SK-N-SH treated with all-trans-retinoic acid at 6 μM for 48 hours (cell line): Measurements from ENCODE around the gene MYNN.

Experiments used
- ARNTL ChIP-seq: fragments of 450-650 bp; formaldehyde crosslinking; IDR thresholded peaks from 2 replicates; pipeline ENCODE4 v1.5.0; 2020; ENCODE audit warnings: low read depth, mild to moderate bottlenecking, moderate library complexity, borderline replicate concordance
- CREB5 ChIP-seq: fragments of 250-450 bp; sonication (Bioruptor Pico); IDR thresholded peaks from 2 replicates; pipeline ENCODE4 v1.5.1; 2020; ENCODE audit warnings: low read depth, mild to moderate bottlenecking, moderate library complexity
- CSDC2 ChIP-seq: fragments of 250-450 bp; sonication (Bioruptor Pico); IDR thresholded peaks from 2 replicates; pipeline ENCODE4 v1.5.0; 2020; ENCODE audit warnings: mild to moderate bottlenecking, moderate library complexity
- ISL1 ChIP-seq: fragments of 250-450 bp; sonication (Bioruptor Pico); IDR thresholded peaks from 2 replicates; pipeline ENCODE4 v2.1.2; 2022; ENCODE audit warnings: mild to moderate bottlenecking, moderate library complexity
- OSR1 ChIP-seq: fragments of 250-450 bp; sonication (Bioruptor Pico); IDR thresholded peaks from 2 replicates; pipeline ENCODE4 v1.8.0; 2022; ENCODE audit warnings: moderate library complexity, mild to moderate bottlenecking, inconsistent platforms
- POU6F1 ChIP-seq: fragments of 250-450 bp; sonication (Bioruptor Pico); IDR thresholded peaks from 2 replicates; pipeline ENCODE4 v1.8.0; 2021; ENCODE audit warnings: low read depth, mild to moderate bottlenecking, moderate library complexity, borderline replicate concordance
- PPARA ChIP-seq: fragments of 250-450 bp; sonication (Bioruptor Pico); IDR thresholded peaks from 2 replicates; pipeline ENCODE4 v1.5.0; 2020; ENCODE audit warnings: mild to moderate bottlenecking, borderline replicate concordance
- TCF4 ChIP-seq: fragments of 250-450 bp; sonication (Bioruptor Pico); IDR thresholded peaks from 2 replicates; pipeline ENCODE4 v1.8.0; 2021; ENCODE audit warnings: mild to moderate bottlenecking, moderate library complexity, borderline replicate concordance
- TSHZ2 ChIP-seq: fragments of 250-450 bp; sonication (Bioruptor Pico); IDR thresholded peaks from 2 replicates; pipeline ENCODE4 v1.5.0; 2020; ENCODE audit warnings: mild to moderate bottlenecking, moderate library complexity
- ZC3H10 ChIP-seq: fragments of 250-450 bp; sonication (Bioruptor Pico); IDR thresholded peaks from 2 replicates; pipeline ENCODE4 v1.5.1; 2021; ENCODE audit warnings: mild to moderate bottlenecking, moderate library complexity
- ZFP3 ChIP-seq: fragments of 250-450 bp; sonication (Bioruptor Pico); IDR thresholded peaks from 2 replicates; pipeline ENCODE4 v1.5.0; 2020; ENCODE audit warnings: mild to moderate bottlenecking, moderate library complexity
- ZNF70 ChIP-seq: fragments of 450-650 bp; formaldehyde crosslinking; IDR thresholded peaks from 2 replicates; pipeline ENCODE4 v1.5.0; 2020; ENCODE audit warnings: mild to moderate bottlenecking, moderate library complexity
- ZNF8 ChIP-seq: fragments of 450-650 bp; formaldehyde crosslinking; IDR thresholded peaks from 2 replicates; pipeline ENCODE4 v1.5.0; 2020; ENCODE audit warnings: mild to moderate bottlenecking, moderate library complexity
- TF ChIP-seq, protein P1 (sequence below): fragments of 250-450 bp; sonication (Bioruptor Pico); IDR thresholded peaks from 2 replicates; pipeline ENCODE4 v1.8.0; 2020; ENCODE audit warnings: mild to moderate bottlenecking, moderate library complexity, borderline replicate concordance

DNA sequence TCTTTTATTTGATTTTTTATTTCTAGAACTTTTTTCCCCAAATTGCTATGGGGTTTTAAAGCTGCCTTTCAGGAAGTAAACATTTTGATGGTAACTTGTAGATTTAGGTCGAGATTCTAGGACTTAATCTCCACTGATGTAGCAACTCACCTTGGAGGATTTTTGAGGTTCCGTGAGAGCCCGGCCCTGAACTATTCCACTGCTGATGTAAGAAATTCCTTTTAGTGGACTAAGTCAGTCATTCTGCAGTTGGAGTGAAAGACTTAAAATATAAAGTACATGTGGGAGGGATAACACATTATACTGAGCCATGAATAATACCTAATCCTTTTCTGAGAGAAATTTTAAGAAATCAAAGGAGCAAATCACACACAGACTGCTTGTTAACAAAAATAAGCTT lies 52.1 kb downstream of the MYNN start:
- TF ChIP-seq ZFP3 (CRISPR knock-in tag) (no peak), TCF4 (CRISPR knock-in tag) (no peak), ZNF70 (CRISPR knock-in tag) (no peak), ZC3H10 (no peak), OSR1 (no peak), PPARA (CRISPR knock-in tag) (no peak), ISL1 (no peak), ZNF8 (no peak), TSHZ2 (CRISPR knock-in tag) (no peak), POU6F1 (CRISPR knock-in tag) (no peak), ARNTL (no peak), CREB5 (CRISPR knock-in tag) (no peak), CSDC2 (no peak)
- TF ChIP-seq, protein P1, sequence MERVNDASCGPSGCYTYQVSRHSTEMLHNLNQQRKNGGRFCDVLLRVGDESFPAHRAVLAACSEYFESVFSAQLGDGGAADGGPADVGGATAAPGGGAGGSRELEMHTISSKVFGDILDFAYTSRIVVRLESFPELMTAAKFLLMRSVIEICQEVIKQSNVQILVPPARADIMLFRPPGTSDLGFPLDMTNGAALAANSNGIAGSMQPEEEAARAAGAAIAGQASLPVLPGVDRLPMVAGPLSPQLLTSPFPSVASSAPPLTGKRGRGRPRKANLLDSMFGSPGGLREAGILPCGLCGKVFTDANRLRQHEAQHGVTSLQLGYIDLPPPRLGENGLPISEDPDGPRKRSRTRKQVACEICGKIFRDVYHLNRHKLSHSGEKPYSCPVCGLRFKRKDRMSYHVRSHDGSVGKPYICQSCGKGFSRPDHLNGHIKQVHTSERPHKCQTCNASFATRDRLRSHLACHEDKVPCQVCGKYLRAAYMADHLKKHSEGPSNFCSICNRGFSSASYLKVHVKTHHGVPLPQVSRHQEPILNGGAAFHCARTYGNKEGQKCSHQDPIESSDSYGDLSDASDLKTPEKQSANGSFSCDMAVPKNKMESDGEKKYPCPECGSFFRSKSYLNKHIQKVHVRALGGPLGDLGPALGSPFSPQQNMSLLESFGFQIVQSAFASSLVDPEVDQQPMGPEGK (CRISPR knock-in tag) = no peak
